ENCODE measurements around the gene SH3BP2.

- TF ChIP-seq POLR2AphosphoS5 (IDR thresholded peaks at IDR 0.05; ENCODE audit: low read depth, low read length) = no peak
- TF ChIP-seq POLR2A (IDR thresholded peaks at IDR 0.05; ENCODE audit: low read depth, low read length) = no peak
- TF ChIP-seq TAF1 (IDR thresholded peaks at IDR 0.05; ENCODE audit: borderline replicate concordance, low read depth, low read length) = no peak
Observed at GRCh38 chr4:2793586-2794485, 951 bp downstream of the SH3BP2 start.
